Transverse colon (tissue), 4 donors: Measurements from ENCODE around the gene TOMM34. TPM values are rescaled to one million over a fixed set of nuclear protein-coding genes. Genes with fewer than 3 reads are reported as not detected.

Experiments
- DNase-seq: peaks from one replicate; pipeline ENCODE4 v3.0.0-alpha.2; 2019
- H3K27ac ChIP-seq, 4 donors: fragments of 200-600 bp; sonication (generic); 2 replicates each; pipeline ENCODE4 v1.5.1; 2016 to 2018; ENCODE audit warnings: inconsistent platforms in 4 of 4
- H3K27me3 ChIP-seq: fragments of 200-600 bp; sonication (generic); 2 replicates; pipeline ENCODE4 v1.5.1; 2017; ENCODE audit warnings: inconsistent platforms
- H3K36me3 ChIP-seq, 4 donors: fragments of 200-600 bp; sonication (generic); 2 replicates each; pipeline ENCODE4 v1.5.1; 2017 to 2019; ENCODE audit warnings: inconsistent platforms in 4 of 4
- H3K4me1 ChIP-seq, 4 donors: fragments of 200-600 bp; sonication (generic); 2 replicates each; pipeline ENCODE4 v1.5.1; 2017 to 2020; ENCODE audit warnings: inconsistent platforms in 4 of 4
- H3K4me3 ChIP-seq, 4 donors: fragments of 200-600 bp; sonication (generic); 1 replicate in 1 of 4; 2 replicates in 3 of 4; pipeline versions ENCODE4 v1.5.1 to v1.6.1; 2017 to 2019; ENCODE audit warnings: inconsistent platforms in 4 of 4
- H3K9me3 ChIP-seq, 2 donors: fragments of 200-600 bp; sonication (generic); 2 replicates each; pipeline ENCODE4 v1.5.1; 2017 to 2019; ENCODE audit warnings: inconsistent platforms in 2 of 2
- CTCF ChIP-seq, 5 experiments: fragments of 200-600 bp in 3 of 5; fragments of 450-650 bp in 2 of 5; sonication (generic) in 3 of 5; IDR thresholded peaks; 1 replicate in 2 of 5; 2 replicates in 3 of 5; pipeline ENCODE4 v1.5.1; 2016 to 2017; ENCODE audit warnings: antibody characterized with exemption in 5 of 5, inconsistent platforms in 3 of 5, mild to moderate bottlenecking in 2 of 5, moderate library complexity in 1 of 5
- EP300 ChIP-seq: sonication (generic); formaldehyde crosslinking; IDR thresholded peaks from one replicate; pipeline ENCODE4 v1.6.1; 2017; ENCODE audit warnings: antibody characterized with exemption, low read depth
- POLR2A ChIP-seq: fragments of 450-650 bp; IDR thresholded peaks from one replicate; pipeline ENCODE4 v1.6.1; 2016; ENCODE audit warnings: antibody characterized with exemption, mild to moderate bottlenecking, moderate library complexity
- POLR2AphosphoS5 ChIP-seq, 3 donors: sonication (generic); formaldehyde crosslinking; IDR thresholded peaks; one replicate each; pipeline ENCODE4 v1.6.1; 2016; ENCODE audit warnings: antibody characterized with exemption in 3 of 3
- WGBS, 2 donors: methylation state at CpG; one replicate each; pipeline ENCODE4 v1.1.5; 2018; ENCODE audit warnings: low coverage in 1 of 2; 5-methylcytosine and 5-hydroxymethylcytosine counted together
- in situ Hi-C, 4 donors: fragments of 200-750 bp; cut with MboI; loops; one replicate each; pipeline versions ENCODE4 v1.15.0 to v1.15.1; 2017; ENCODE audit warnings: low sequenced_read_pairs in 3 of 4, low pct_ligation_motif_present in 1 of 4, low pct_unique_long_range_greater_than_20kb in 1 of 4
- intact Hi-C: fragments of 100-400 bp; cut with DNase I; formaldehyde crosslinking; loops from one replicate; pipeline ENCODE4 v1.15.1; 2023; ENCODE audit warnings: low total_unique reads
- small RNA-seq, 4 donors: library from RNA; depleted of rRNA; stranded (forward); fragments of <200 nt; gene quantifications; one replicate each; pipeline ENCODE3, GENCODE V24; 2016
- total RNA-seq, 4 donors: library from RNA; depleted of rRNA; stranded (reverse); fragments of >200 nt; gene quantifications; one replicate each; pipeline ENCODE4 v1.1.0, GENCODE V29; 2016

TOMM34 gene
- total RNA-seq, 4 donors from 2014 or later: 1.2 to 14.8 (median 9.4) TPM

GRCh38 chr20:44897133-44897532 is 63.1 kb downstream of the TOMM34 start:
- intact Hi-C loops: no loop called here
- 38 to 53% methylated on average over 1 of the region's 1 CpG for whole genome bisulfite sequencing, 2 donors
- Histone ChIP-seq H3K36me3 (peaks cover 0 to 2% (median under 1%) of the 10 kb centered on the region in 4 donors), H3K9me3 (no peaks in the 10 kb centered on the region), H3K27ac (peak overlapping the region in 2 of 4 donors; percentile 5), H3K4me1 (peaks cover 20 to 74% (median 36%) of the 10 kb centered on the region in 4 donors), H3K27me3 (no peaks in the 10 kb centered on the region), H3K4me3 (no peak overlapping the region)
- TF ChIP-seq EP300 (no peak), CTCF (IDR thresholded peaks at IDR 0.05) (no peak), POLR2AphosphoS5 (IDR thresholded peaks at IDR 0.05) (no peak), POLR2A (no peak)
- DNase-seq: no peak
- in situ Hi-C loops: no loop called here

GRCh38 chr20:44896583-44896982 is 63.6 kb downstream of the TOMM34 start:
- H3K36me3 ChIP-seq: no peaks in the 10 kb centered on the region
- in situ Hi-C loops: no loop called here
- no peak for TF ChIP-seq POLR2A
- no peak for TF ChIP-seq POLR2AphosphoS5 (IDR thresholded peaks at IDR 0.05)
- TF ChIP-seq CTCF (IDR thresholded peaks at IDR 0.05): no peak
- TF ChIP-seq EP300: no peak
- intact Hi-C loops: no loop called here
- peak overlapping the region in 2 of 4 donors; percentile 5 for H3K27ac ChIP-seq
- 93 to 100% methylated on average over 1 of the region's 1 CpG for WGBS, 2 donors
- no peaks in the 10 kb centered on the region for H3K9me3 ChIP-seq
- H3K4me1 ChIP-seq: peaks cover 22 to 80% (median 39%) of the 10 kb centered on the region in 4 donors
- no peak for DNase-seq
- no peak overlapping the region for H3K4me3 ChIP-seq
- H3K27me3 ChIP-seq: no peaks in the 10 kb centered on the region

GRCh38 chr20:44894959-44895358 is 65.2 kb downstream of the TOMM34 start:
- Histone ChIP-seq H3K4me3 (no peak overlapping the region), H3K9me3 (no peaks in the 10 kb centered on the region), H3K27me3 (no peaks in the 10 kb centered on the region), H3K4me1 (peaks cover 33 to 82% (median 53%) of the 10 kb centered on the region in 4 donors), H3K27ac (no peak overlapping the region), H3K36me3 (no peaks in the 10 kb centered on the region)
- TF ChIP-seq EP300 (no peak), POLR2A (no peak), POLR2AphosphoS5 (IDR thresholded peaks at IDR 0.05) (no peak)
- in situ Hi-C loops (no loop called here), intact Hi-C loops (no loop called here)
- DNase-seq: no peak
- 25 to 40% methylated on average over 1 to 2 of the region's 2 CpGs for WGBS, 2 donors

Small RNA genes lying within 50 kb of the gene (small RNA-seq; reads per million reads assigned to genes)
- gene RF00019: 0 reads per million in 4 donors

Other genes starting within 250 kb of the TOMM34 start
- gene CCN5, start 245.0 kb downstream of the TOMM34 start, total RNA-seq: 10 to 100 TPM in 3 of 4 donors, 1 to 10 TPM in 1; 9.5 to 20.6 (median 15.9) TPM
- gene KCNK15, start 214.5 kb downstream of the TOMM34 start, total RNA-seq: 1 to 10 TPM in 1 of 4 donors, under 1 TPM in 1, not detected in 2; 0.27 to 1.3 TPM
- 1 to 10 TPM in 3 of 4 donors, not detected in 1; 1.1 to 5.6 (median 1.9) TPM for gene RIMS4, start 149.9 kb downstream of the TOMM34 start, total RNA-seq
- 100 to 1,000 TPM in 2 of 4 donors, 10 to 100 TPM in 2; 73.2 to 170 (median 117) TPM for gene YWHAB, start 74.7 kb downstream of the TOMM34 start, total RNA-seq
- 100 to 1,000 TPM in 1 of 4 donors, 10 to 100 TPM in 3; 12.0 to 112 (median 31.6) TPM for gene PABPC1L, start 50.3 kb downstream of the TOMM34 start, total RNA-seq
- gene STK4, start 6.1 kb upstream of the TOMM34 start, total RNA-seq: 10 to 100 TPM; 30.3 to 78.1 (median 38.3) TPM
- under 1 TPM in 2 of 4 donors, not detected in 2; 0.55 to 0.64 TPM for gene KCNS1, start 140.7 kb upstream of the TOMM34 start, total RNA-seq
- gene WFDC5, start 154.8 kb upstream of the TOMM34 start, total RNA-seq: not detected
- under 1 TPM in 1 of 4 donors, not detected in 3; 0.68 TPM for gene WFDC12, start 164.1 kb upstream of the TOMM34 start, total RNA-seq
- 100 to 1,000 TPM in 3 of 4 donors, not detected in 1; 197 to 285 (median 250) TPM for gene PI3, start 214.5 kb upstream of the TOMM34 start, total RNA-seq
- under 1 TPM in 1 of 4 donors, not detected in 3; 0.27 TPM for gene SEMG1, start 246.6 kb upstream of the TOMM34 start, total RNA-seq